HG02571 (cell line): ENCODE measurements around the gene GADL1.

Source experiments
- ATAC-seq: cut with Tn5 transposase; IDR thresholded peaks from one replicate; pipeline ENCODE4 v1.9.1; 2021; ENCODE audit warnings: mild to moderate bottlenecking, moderate library complexity; ENCODE audit not compliant: unreplicated experiment

The GADL1 gene

GRCh38 chr3:30729936-30730335 is 164.5 kb downstream of the GADL1 start:
- no peak for ATAC-seq

DNA sequence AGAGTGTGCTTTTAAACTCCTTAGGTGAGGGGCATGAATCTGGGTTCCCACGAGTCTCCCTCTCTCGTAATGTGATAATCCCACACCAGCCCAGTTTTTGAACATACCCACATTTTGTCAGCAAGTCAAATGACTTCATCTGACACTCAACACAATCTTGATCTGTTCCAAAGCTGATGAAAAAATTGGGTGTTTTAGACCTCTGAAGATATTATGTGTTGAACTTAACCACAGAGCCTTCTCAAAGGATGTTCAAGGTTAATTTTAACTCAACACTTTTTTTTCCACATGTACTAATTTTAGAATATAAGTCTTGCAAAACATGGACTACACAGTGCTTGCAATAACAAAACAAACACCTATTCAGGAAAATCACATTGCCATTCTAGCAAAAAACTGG is 164.9 kb downstream of the GADL1 start:
- no peak for ATAC-seq

- ATAC-seq: no peak
Observed at GRCh38 chr3:30728143-30728542, 166.3 kb downstream of the GADL1 start.

- no peak for ATAC-seq
Observed at GRCh38 chr3:30724863-30725262, 169.6 kb downstream of the GADL1 start.

GRCh38 chr3:30723211-30723610 is 171.2 kb downstream of the GADL1 start:
- no peak for ATAC-seq

GRCh38 chr3:30721314-30721634 is 173.2 kb downstream of the GADL1 start:
- ATAC-seq: no peak

DNA sequence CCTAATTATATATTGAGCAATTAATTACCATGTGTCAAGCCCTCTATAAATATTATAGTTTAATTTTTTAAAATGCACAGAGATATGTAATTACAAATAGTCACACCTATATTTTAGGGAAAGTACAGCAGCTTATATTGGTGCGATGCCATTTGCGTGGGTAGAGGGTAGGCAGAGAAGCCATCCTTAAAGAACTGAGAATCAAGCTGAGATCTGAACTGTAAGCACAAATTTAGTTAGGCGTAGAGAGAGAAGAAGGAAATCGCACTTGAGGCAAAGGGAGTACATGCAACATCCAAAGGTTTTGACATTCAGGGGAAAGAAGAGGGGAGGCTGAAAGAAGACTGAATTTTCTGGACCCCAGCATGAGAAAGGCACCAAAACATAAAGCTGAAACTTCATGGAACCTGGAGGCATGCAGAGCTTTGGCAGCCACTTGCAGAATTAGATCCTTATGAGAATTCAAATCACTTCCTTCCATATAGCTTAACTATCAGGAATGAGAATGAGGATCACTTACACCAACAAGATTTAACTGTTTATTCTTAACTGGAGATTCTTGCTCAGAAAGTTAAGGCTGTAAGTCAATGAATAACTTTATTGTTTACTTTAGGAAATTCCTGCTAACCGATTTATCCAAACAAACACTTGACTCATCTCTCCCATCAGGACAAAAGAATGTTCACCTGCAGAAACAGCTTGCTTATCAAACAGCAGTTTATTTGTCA is 173.7 kb downstream of the GADL1 start:
- no peak for ATAC-seq

DNA sequence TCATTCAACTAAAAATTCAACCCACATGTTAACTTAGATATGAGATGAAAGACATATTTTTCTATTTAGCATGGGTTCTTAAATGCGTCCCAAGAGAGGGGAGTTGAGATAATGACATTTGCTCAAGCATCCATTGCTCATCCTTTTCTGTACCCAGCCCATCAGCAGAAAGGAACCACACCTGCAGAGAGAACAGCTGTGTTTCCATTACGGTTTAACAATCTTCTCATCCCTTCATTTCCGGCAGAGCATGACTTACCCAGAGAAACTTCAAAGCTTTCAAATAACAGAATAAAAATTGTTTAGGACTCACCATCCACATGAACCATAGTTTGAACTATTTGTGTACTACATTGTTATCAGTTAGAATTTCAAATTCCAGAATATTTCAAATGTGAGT is 174.9 kb downstream of the GADL1 start:
- ATAC-seq: no peak

GRCh38 chr3:30713885-30714503 is 180.5 kb downstream of the GADL1 start:
- ATAC-seq: no peak

GRCh38 chr3:30712991-30713390 is 181.5 kb downstream of the GADL1 start:
- ATAC-seq: no peak

- no peak for ATAC-seq
Observed at GRCh38 chr3:30711867-30712266, 182.6 kb downstream of the GADL1 start.

DNA sequence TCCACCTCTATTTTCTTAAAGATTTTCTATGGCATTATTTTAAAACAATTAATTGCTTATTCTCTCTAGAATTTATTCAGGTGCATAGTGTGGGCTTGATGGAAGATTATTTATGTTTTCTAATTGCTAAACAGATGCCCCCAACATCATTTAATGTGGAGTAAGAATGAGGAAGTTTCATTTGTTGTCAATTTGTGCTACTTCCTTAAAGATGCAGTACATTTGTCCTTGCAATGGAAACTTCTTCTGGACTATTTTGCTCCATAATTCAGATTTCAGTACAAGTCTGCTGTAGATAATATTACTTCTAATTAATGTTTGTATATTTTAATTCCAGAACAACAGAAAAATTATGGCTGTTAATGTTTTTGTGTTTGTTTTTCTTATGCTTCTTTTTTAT is 183.3 kb downstream of the GADL1 start:
- ATAC-seq: no peak

DNA sequence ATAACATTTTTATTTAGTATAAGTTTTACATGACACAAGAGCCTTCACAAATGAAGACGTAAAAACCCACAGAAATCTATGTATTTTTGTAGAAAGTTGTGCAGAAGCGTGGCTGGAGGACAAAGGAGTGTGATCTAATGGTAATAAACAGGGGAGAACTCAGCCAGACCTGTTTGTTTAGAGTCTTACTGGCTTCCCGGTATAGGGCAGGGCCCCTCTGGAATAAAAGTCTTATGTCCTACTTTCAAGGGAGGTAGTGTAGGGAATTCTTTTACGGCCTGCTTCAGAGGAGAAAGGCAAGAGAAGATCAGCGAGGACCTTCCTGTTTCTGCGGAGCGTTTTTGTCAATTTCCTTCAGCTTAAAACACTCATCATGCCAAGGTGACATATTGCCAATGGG is 184.4 kb downstream of the GADL1 start:
- no peak for ATAC-seq

DNA sequence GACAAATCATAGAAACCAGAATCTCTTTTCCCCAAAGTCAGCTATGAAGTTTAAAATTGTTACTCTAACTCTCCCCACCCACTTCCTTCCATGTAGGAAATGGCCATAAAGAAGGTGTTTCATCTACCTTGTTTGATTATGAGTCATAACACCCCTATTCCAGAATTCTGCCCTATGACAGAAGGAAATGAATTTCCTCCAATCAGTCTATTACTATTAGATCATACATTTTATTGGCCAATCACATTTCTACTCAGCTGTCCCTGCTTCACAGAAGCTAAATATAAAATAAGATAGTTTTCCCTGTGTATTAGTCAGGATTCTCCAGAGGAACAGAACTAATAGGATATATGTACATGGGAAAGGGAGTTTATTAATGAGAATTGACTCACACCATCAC is 186.0 kb downstream of the GADL1 start:
- ATAC-seq: no peak

GRCh38 chr3:30707825-30708224 is 186.6 kb downstream of the GADL1 start:
- no peak for ATAC-seq

- ATAC-seq: no peak
Observed at GRCh38 chr3:30704931-30705890, 189.2 kb downstream of the GADL1 start.

GRCh38 chr3:30702828-30703397 is 191.5 kb downstream of the GADL1 start:
- ATAC-seq: no peak

- ATAC-seq: no peak
Observed at GRCh38 chr3:30702038-30702827, 192.2 kb downstream of the GADL1 start.

DNA sequence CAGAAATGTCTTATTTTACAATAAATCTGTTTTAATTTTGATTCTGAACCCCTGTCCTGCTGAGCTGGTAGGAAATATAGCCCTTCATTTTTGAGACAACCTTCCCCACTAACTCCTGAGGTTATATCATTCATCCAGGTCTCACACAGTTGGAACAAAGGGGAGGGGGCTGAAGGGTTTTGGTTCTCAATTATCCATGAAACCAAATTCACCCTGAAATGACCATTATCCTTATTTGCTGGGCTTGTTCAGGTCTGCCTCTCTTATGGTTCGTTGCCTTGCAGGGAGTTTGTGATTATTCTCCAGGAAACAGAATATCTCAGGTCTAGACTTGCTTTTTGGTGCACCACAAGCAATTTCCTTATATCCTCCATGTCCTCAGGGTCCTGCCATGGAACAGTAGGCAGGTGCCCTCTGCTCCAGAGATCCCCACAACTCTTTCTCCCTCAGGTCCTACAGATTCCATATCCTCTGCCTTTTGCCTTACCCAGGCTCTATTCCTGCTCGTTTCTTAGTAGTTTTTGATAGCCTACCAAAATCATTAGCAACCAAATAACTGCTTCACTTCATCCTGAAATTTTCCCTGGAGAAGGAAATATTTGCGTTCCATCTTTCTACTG is 193.6 kb downstream of the GADL1 start:
- no peak for ATAC-seq

DNA sequence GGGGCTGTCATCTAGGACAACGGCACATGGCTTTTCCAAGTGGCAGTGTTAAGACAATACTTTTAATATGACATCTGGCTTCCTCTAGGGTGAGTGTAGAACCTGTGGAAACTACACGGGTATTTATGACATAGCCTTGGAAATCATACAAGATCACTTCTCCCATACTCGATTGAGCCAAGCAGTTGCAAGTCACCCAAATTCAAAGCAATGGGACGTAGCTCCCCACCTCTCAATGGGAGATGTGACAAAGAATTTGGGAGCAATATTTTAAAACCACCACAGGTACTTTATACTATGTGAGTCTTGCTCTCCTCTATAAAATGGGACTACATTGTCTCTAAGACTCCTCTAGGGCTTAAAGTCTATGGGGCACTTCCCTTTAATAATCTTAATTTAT is 194.5 kb downstream of the GADL1 start:
- no peak for ATAC-seq
